Progenitor cell of endocrine pancreas (in vitro differentiated cells): ENCODE data around the gene FHDC1. TPM values are rescaled to one million over a fixed set of nuclear protein-coding genes. Genes with fewer than 3 reads are reported as not detected.

Source experiments
- DNase-seq: peaks from one replicate; pipeline ENCODE4 v3.0.0; 2021; ENCODE audit warnings: low spot score; ENCODE audit not compliant: unreplicated experiment
- H3K27ac Mint-ChIP-seq: 2 replicates; pipeline ENCODE4 v1.8.0; 2021; ENCODE audit warnings: mild to moderate bottlenecking, moderate library complexity, mixed read lengths
- H3K27me3 Mint-ChIP-seq: 2 replicates; pipeline ENCODE4 v1.8.0; 2021; ENCODE audit warnings: mixed read lengths
- H3K36me3 Mint-ChIP-seq: 2 replicates; pipeline ENCODE4 v1.8.0; 2022; ENCODE audit warnings: mixed read lengths; ENCODE audit not compliant: insufficient read depth
- H3K4me1 Mint-ChIP-seq: 2 replicates; pipeline ENCODE4 v1.8.0; 2021; ENCODE audit warnings: low read depth, mixed read lengths
- H3K4me3 Mint-ChIP-seq: 2 replicates; pipeline ENCODE4 v1.8.0; 2021; ENCODE audit warnings: low read depth, mild to moderate bottlenecking, moderate library complexity, mixed read lengths
- H3K9me3 Mint-ChIP-seq: 2 replicates; pipeline ENCODE4 v1.8.0; 2021; ENCODE audit warnings: low read depth, mixed read lengths
- total RNA-seq: library from RNA; stranded (reverse); gene quantifications from 2 replicates; pipeline ENCODE4 v1.2.1, GENCODE V29; 2021
- TF ChIP-seq, protein P1 (sequence below): fragments of 200-600 bp; sonication (generic); IDR thresholded peaks from one replicate; pipeline ENCODE4 v1.5.0; 2021; ENCODE audit warnings: antibody characterized with exemption, mild to moderate bottlenecking; ENCODE audit not compliant: unreplicated experiment

FHDC1 gene
- total RNA-seq, 1 donor from 2014 or later, result 11.6 TPM

GRCh38 chr4:152970102-152970820 is 34.1 kb downstream of the FHDC1 start:
- Mint-ChIP-seq H3K4me3 (no peak overlapping the region), H3K27ac (no peak overlapping the region), H3K9me3 (no peaks in the 10 kb centered on the region), H3K27me3 (no peaks in the 10 kb centered on the region), H3K4me1 (peaks cover 2% of the 10 kb centered on the region), H3K36me3 (peaks cover 29% of the 10 kb centered on the region)
- DNase-seq, result no peak
- TF ChIP-seq, protein P1, sequence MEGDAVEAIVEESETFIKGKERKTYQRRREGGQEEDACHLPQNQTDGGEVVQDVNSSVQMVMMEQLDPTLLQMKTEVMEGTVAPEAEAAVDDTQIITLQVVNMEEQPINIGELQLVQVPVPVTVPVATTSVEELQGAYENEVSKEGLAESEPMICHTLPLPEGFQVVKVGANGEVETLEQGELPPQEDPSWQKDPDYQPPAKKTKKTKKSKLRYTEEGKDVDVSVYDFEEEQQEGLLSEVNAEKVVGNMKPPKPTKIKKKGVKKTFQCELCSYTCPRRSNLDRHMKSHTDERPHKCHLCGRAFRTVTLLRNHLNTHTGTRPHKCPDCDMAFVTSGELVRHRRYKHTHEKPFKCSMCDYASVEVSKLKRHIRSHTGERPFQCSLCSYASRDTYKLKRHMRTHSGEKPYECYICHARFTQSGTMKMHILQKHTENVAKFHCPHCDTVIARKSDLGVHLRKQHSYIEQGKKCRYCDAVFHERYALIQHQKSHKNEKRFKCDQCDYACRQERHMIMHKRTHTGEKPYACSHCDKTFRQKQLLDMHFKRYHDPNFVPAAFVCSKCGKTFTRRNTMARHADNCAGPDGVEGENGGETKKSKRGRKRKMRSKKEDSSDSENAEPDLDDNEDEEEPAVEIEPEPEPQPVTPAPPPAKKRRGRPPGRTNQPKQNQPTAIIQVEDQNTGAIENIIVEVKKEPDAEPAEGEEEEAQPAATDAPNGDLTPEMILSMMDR, result no peak

DNA sequence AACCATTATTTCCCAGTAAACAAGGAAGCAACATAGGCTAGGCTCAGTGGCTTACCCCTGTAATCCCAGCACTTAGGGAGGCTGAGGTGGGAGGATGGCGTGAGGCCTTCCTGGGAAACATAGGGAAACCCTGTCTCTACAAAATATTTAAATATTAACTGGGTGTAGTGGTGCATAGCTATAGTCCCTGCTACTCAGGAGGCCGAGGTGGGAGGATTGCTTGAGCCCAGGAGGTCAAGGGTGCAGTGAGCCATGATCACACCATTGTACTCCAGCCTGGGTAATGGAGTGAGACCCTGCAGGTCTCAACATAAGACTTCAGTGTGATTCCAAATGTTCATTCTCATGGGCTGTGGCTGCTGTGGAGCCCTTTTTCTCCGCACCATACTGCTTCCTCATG is 34.9 kb downstream of the FHDC1 start:
- Mint-ChIP-seq H3K27ac (no peak overlapping the region), H3K4me3 (no peak overlapping the region), H3K4me1 (peaks cover 2% of the 10 kb centered on the region), H3K9me3 (no peaks in the 10 kb centered on the region), H3K36me3 (peaks cover 29% of the 10 kb centered on the region), H3K27me3 (no peaks in the 10 kb centered on the region)
- TF ChIP-seq, protein P1, result no peak
- DNase-seq, result no peak

- TF ChIP-seq, protein P1, result no peak
- Mint-ChIP-seq H3K27ac (peak overlapping the region; percentile 73), H3K36me3 (peaks cover 23% of the 10 kb centered on the region), H3K4me1 (peaks cover 2% of the 10 kb centered on the region), H3K9me3 (no peaks in the 10 kb centered on the region), H3K27me3 (no peaks in the 10 kb centered on the region), H3K4me3 (no peak overlapping the region)
- no peak for DNase-seq
Measured at GRCh38 chr4:152972821-152973628, 36.9 kb downstream of the FHDC1 start.

GRCh38 chr4:152973629-152974467 is 37.7 kb downstream of the FHDC1 start:
- Mint-ChIP-seq H3K27me3 (no peaks in the 10 kb centered on the region), H3K9me3 (no peaks in the 10 kb centered on the region), H3K36me3 (peaks cover 19% of the 10 kb centered on the region), H3K4me1 (peaks cover 2% of the 10 kb centered on the region), H3K27ac (peak overlapping the region; percentile 26), H3K4me3 (no peak overlapping the region)
- DNase-seq, result no peak
- TF ChIP-seq, protein P1, result no peak
